HepG2 (cell line): ENCODE data around the gene WWP2. TPM values are rescaled to one million over a fixed set of nuclear protein-coding genes. Genes with fewer than 3 reads are reported as not detected.

Experiments used
- ATRX ChIP-seq: sonication (generic); formaldehyde crosslinking; IDR thresholded peaks from 2 replicates; pipeline ENCODE4 v1.4.0; 2020; ENCODE audit warnings: missing genetic modification reagents, borderline replicate concordance
- CENPX ChIP-seq: sonication (generic); formaldehyde crosslinking; IDR thresholded peaks from 2 replicates; pipeline ENCODE4 v1.9.0; 2021; ENCODE audit warnings: mild to moderate bottlenecking, missing genetic modification reagents, moderate library complexity
- CREBL2 ChIP-seq: sonication (generic); formaldehyde crosslinking; IDR thresholded peaks from 2 replicates; pipeline ENCODE4 v1.8.1; 2023; ENCODE audit warnings: missing genetic modification reagents, mild to moderate bottlenecking, borderline replicate concordance
- FOXA3 ChIP-seq: IDR thresholded peaks from 2 replicates; pipeline ENCODE4 v1.6.1; 2016; ENCODE audit warnings: missing genetic modification reagents, missing compliant biosample characterization
- HOXA5 ChIP-seq: sonication (generic); formaldehyde crosslinking; IDR thresholded peaks from 2 replicates; pipeline ENCODE4 v1.4.0; 2020; ENCODE audit warnings: missing genetic modification reagents
- KDM5B ChIP-seq: sonication (generic); formaldehyde crosslinking; IDR thresholded peaks from 2 replicates; pipeline ENCODE4 v1.4.0; 2020; ENCODE audit warnings: missing genetic modification reagents, mild to moderate bottlenecking, borderline replicate concordance
- POGZ ChIP-seq: sonication (generic); formaldehyde crosslinking; IDR thresholded peaks from 2 replicates; pipeline ENCODE4 v1.4.0; 2020; ENCODE audit warnings: mild to moderate bottlenecking, missing genetic modification reagents
- REL ChIP-seq: sonication (generic); formaldehyde crosslinking; conservative IDR thresholded peaks from 2 replicates; pipeline ENCODE4 v1.8.0; 2022; ENCODE audit warnings: mild to moderate bottlenecking, missing genetic modification reagents, moderate library complexity
- RNF2 ChIP-seq: fragments of 450-650 bp; conservative IDR thresholded peaks from 2 replicates; pipeline ENCODE4 v1.6.1; 2016; ENCODE audit warnings: low read depth
- SKIL ChIP-seq: sonication (generic); formaldehyde crosslinking; IDR thresholded peaks from 2 replicates; pipeline ENCODE4 v1.8.0; 2022; ENCODE audit warnings: missing genetic modification reagents, mild to moderate bottlenecking, moderate library complexity, borderline replicate concordance
- SP1 ChIP-seq, 2 experiments: fragments of 450-650 bp in 1 of 2; sonication (generic) in 1 of 2; formaldehyde crosslinking in 1 of 2; IDR thresholded peaks; 2 replicates each; pipeline versions ENCODE4 v1.4.0 to v1.6.1; 2016 to 2020; ENCODE audit warnings: missing genetic modification reagents in 1 of 2
- SP4 ChIP-seq: sonication (generic); formaldehyde crosslinking; IDR thresholded peaks from 2 replicates; pipeline ENCODE4 v1.8.1; 2023; ENCODE audit warnings: mild to moderate bottlenecking, missing genetic modification reagents
- SRSF1 ChIP-seq: fragments of 200-400 bp; formaldehyde crosslinking; optimal IDR thresholded peaks from 2 replicates; pipeline ENCODE3; 2017; ENCODE audit warnings: mild to moderate bottlenecking, low read depth, low read length, moderate library complexity
- ZBTB14 ChIP-seq: sonication (generic); formaldehyde crosslinking; IDR thresholded peaks from 2 replicates; pipeline ENCODE4 v1.4.0; 2020; ENCODE audit warnings: missing genetic modification reagents
- ZBTB38 ChIP-seq: sonication (generic); formaldehyde crosslinking; IDR thresholded peaks from 2 replicates; pipeline ENCODE4 v1.5.1; 2020; ENCODE audit warnings: mild to moderate bottlenecking, missing genetic modification reagents
- ZMYM3 ChIP-seq: sonication (generic); formaldehyde crosslinking; IDR thresholded peaks from 2 replicates; pipeline ENCODE4 v1.5.1; 2020; ENCODE audit warnings: mild to moderate bottlenecking, missing genetic modification reagents
- ZNF280D ChIP-seq: sonication (generic); formaldehyde crosslinking; IDR thresholded peaks from 2 replicates; pipeline ENCODE4 v1.5.1; 2020; ENCODE audit warnings: mild to moderate bottlenecking, missing genetic modification reagents
- ZNF576 ChIP-seq: sonication (generic); formaldehyde crosslinking; IDR thresholded peaks from 2 replicates; pipeline ENCODE4 v1.4.0; 2020; ENCODE audit warnings: mild to moderate bottlenecking, missing genetic modification reagents
- ZNF598 ChIP-seq: sonication (generic); formaldehyde crosslinking; IDR thresholded peaks from 2 replicates; pipeline ENCODE4 v1.5.1; 2020; ENCODE audit warnings: mild to moderate bottlenecking, missing genetic modification reagents, borderline replicate concordance
- ZNF776 ChIP-seq: sonication (generic); formaldehyde crosslinking; IDR thresholded peaks from 2 replicates; pipeline ENCODE4 v1.4.0; 2020; ENCODE audit warnings: mild to moderate bottlenecking, missing genetic modification reagents
- ZSCAN31 ChIP-seq: sonication (generic); formaldehyde crosslinking; IDR thresholded peaks from 2 replicates; pipeline ENCODE4 v1.5.0; 2020; ENCODE audit warnings: low read depth, mild to moderate bottlenecking, missing genetic modification reagents
- ZSCAN9 ChIP-seq: IDR thresholded peaks from 2 replicates; pipeline ENCODE4 v1.6.1; 2016; ENCODE audit warnings: borderline replicate concordance
- polyA plus RNA-seq, 8 experiments: library from polyadenylated mRNA; depleted of rRNA in 3 of 8; stranded (reverse) in 7 of 8; unstranded in 1 of 8; fragments of >200 nt; fragmentation: Illumina TruSeq in 4 of 8; extraction: Trizol in 4 of 8; gene quantifications; 2 replicates each; pipeline versions ENCODE4 v1.2.1 to v1.2.3, GENCODE V29; 2011 to 2016; ENCODE audit warnings: low read depth in 4 of 8, missing spikeins in 1 of 8, mixed read lengths in 1 of 8; ENCODE audit not compliant: insufficient read depth in 1 of 8
- total RNA-seq, 5 experiments: library from RNA; depleted of rRNA; stranded (reverse); fragments of >200 nt; fragmentation: Illumina TruSeq; extraction: Trizol; gene quantifications; 2 replicates each; pipeline ENCODE4 v1.2.3, GENCODE V29; 2016; ENCODE audit warnings: low read depth in 1 of 5

The WWP2 gene
- total and polyA plus RNA-seq, 2 of the 13 experiments (the other 11 are each of a cell fraction or from before 2014, with no cell fraction given), result 11.4 to 28.2 TPM

GRCh38 chr16:69858191-69859104 is 96.3 kb downstream of the WWP2 start (continued):
- no peak for TF ChIP-seq SP1 (IDR thresholded peaks at IDR 0.05)
- TF ChIP-seq SP1 (CRISPR knock-in tag; IDR thresholded peaks at IDR 0.05), result no peak
- no peak for TF ChIP-seq HOXA5 (CRISPR knock-in tag)
- TF ChIP-seq SP4 (CRISPR knock-in tag), result peak; percentile 54; the same call in 1 of the 2 replicates
- TF ChIP-seq ZNF576 (CRISPR knock-in tag), result no peak
- peak; percentile 47; the same call in 1 of the 2 replicates for TF ChIP-seq POGZ (CRISPR knock-in tag)
- TF ChIP-seq CREBL2 (CRISPR knock-in tag), result no peak
- TF ChIP-seq ZSCAN9 (CRISPR knock-in tag), result peak; percentile 23; the same call in 1 of the 2 replicates
- TF ChIP-seq ZSCAN31 (CRISPR knock-in tag), result no peak; the same call in none of the 2 replicates
- no peak for TF ChIP-seq REL (CRISPR knock-in tag)
- peak; percentile 70; the same call in 1 of the 2 replicates for TF ChIP-seq SKIL (CRISPR knock-in tag)
- peak; percentile 95 for TF ChIP-seq ZBTB38 (CRISPR knock-in tag)
- no peak for TF ChIP-seq CENPX
- TF ChIP-seq FOXA3, result peak; percentile 69; the same call in 1 of the 2 replicates
- TF ChIP-seq KDM5B (CRISPR knock-in tag), result no peak
- no peak for TF ChIP-seq ATRX (CRISPR knock-in tag)
- peak; percentile 63; the same call in 1 of the 2 replicates for TF ChIP-seq ZNF280D
- TF ChIP-seq ZMYM3, result peak; percentile 95
- TF ChIP-seq SRSF1, result no peak
- no peak for TF ChIP-seq RNF2
- no peak for TF ChIP-seq ZNF776 (CRISPR knock-in tag)
- TF ChIP-seq ZBTB14, result no peak
- 0 out of 2 replicates have a peak, but pooled peaks have one; percentile 43 for TF ChIP-seq ZNF598 (CRISPR knock-in tag)
